GM12872 (cell line): ENCODE results near the gene SATL1.

Source experiments
- TF ChIP-seq, protein P1 (sequence below): IDR thresholded peaks from 3 replicates; pipeline ENCODE4 v1.5.1; 2011; ENCODE audit warnings: low read depth, mild to moderate bottlenecking, low read length, moderate library complexity; ENCODE audit not compliant: insufficient read depth

SATL1 gene

DNA sequence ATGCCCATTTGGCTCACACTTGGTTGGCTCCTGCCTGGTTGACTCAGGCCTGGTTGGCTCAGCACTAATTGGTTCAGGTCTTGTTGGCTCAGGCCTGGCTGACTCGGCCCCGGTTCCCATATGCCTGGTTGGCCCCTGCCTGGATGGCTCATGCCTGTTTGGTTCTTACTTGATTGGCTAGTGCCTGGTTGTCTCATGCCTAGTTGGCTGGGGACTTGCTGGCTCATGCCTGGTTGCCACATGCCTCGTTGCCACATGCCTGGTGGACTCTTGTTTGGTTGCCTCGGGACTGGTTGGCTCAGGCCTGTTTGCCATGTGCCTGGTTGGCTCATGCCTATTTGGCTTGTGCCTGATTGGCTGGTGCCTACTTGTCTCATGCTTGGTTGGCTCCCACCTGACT is 136.2 kb downstream of the SATL1 start:
- TF ChIP-seq, protein P1, sequence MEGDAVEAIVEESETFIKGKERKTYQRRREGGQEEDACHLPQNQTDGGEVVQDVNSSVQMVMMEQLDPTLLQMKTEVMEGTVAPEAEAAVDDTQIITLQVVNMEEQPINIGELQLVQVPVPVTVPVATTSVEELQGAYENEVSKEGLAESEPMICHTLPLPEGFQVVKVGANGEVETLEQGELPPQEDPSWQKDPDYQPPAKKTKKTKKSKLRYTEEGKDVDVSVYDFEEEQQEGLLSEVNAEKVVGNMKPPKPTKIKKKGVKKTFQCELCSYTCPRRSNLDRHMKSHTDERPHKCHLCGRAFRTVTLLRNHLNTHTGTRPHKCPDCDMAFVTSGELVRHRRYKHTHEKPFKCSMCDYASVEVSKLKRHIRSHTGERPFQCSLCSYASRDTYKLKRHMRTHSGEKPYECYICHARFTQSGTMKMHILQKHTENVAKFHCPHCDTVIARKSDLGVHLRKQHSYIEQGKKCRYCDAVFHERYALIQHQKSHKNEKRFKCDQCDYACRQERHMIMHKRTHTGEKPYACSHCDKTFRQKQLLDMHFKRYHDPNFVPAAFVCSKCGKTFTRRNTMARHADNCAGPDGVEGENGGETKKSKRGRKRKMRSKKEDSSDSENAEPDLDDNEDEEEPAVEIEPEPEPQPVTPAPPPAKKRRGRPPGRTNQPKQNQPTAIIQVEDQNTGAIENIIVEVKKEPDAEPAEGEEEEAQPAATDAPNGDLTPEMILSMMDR = no peak

DNA sequence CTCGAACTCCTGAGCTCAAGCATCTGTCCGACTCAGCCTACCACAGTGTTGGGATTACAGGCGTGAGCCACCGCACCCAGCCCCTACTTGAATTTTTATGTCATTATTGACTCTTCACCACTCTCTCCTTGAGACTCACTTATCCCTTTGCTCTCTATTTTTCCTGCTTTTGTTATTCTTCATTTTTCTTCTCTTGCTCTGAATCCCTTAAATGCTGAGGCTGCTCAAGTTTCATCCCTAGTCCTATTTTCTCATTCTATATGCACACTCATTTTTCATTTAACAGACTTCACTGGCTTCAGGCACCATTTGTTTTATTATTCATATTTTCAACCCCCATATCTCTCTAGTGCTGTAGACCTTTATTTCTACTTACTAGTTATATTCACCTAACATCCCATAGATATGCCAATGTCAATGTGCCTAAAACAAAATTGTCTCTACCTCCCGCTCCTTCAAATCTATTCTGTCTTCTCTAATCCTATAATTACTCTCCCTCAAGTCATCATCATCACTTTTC is 154.2 kb downstream of the SATL1 start:
- TF ChIP-seq, protein P1 = no peak

DNA sequence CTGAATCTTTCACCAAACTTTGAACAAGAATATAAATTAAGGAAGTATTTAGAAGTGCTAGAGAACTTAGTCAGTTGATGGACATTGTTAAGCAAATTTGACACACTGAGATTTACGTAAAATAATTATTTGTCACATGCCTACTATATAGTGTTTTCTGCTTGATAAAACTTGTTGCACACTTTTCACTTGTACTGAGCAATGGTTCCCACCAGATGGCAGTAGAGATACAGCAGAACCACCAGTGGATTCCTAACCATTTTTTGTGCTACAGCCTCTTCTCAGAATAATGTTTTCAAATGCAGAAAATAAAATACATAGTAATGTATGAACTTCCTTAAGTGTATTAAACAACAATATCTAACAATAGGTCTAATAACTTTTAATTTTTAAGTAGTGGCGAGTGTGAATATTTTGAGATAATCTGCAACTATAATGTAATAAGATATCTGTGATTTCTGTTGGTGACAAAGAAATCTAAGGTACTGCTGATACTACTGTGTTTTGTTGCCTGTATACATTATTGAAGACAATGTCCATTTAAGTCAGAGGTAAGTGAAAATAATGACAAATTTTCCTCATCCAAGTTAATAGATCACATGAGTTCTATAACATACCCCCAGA is 158.7 kb downstream of the SATL1 start:
- TF ChIP-seq, protein P1 = peak; percentile 61; the same call in 2 of the 3 replicates

DNA sequence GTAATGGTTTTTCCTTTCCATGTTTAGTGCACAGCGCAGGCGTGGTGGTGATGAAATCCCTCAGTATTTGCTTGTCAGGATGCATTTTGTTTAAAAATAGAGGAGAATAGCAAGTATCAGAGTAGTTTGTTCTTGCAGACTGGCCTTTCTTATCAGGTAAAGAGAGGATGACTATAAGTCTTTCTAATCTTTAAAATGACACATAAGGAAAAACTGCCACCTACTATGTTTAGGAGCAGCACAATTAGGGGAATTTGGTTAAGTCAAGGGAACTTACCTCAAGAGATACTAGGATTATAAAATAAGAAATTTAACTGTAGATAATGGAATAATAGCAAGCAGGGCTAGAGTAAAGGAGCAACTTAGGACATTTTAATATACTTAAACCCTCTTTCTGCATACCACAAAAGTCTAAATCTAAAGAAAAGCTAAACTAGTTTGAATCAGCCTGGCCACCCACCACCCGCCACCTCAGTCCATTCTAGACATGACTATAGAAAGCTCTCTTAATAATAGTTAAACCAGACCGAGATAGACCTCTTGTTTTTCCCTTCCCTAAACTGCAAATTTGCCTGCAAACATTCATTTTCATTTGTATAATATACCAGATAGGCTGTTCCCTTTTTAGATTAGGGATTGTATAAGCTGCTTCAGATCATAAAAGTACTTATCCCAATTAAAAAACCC is 177.9 kb downstream of the SATL1 start:
- TF ChIP-seq, protein P1 = no peak

DNA sequence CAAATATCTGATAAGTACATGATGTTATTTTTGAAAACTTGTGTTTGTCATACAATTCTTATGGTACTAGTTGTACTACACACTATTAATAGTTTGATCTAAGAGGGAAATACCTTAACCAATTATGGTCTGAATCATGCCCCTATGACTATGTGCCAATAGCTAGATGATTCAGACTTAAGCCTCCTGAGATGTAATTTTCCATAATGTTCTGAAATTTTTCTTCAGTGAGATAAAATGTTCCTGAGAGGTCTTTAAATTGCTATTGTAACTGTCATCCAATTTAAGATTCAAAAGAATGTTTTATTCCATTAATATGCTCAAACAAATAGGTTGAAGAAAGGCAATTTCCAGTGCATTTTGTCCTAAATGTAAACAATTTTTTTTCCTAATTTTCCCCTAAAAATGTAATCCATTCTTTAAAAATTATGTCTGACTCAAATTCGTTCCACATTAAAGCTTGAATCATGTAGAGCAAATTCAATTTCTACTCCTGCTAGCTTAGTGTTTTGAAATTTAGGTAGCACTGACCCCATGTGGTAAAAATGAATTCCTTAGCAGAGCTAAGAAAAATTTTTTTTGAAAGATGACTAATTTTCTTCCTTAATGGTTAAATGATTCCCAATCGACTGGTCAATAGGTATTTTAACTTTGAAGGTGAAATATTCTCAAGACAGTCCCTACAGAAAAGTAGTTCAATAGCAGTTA is 190.8 kb downstream of the SATL1 start:
- TF ChIP-seq, protein P1 = 0 out of 3 replicates have a peak, but pooled peaks have one; percentile 11

DNA sequence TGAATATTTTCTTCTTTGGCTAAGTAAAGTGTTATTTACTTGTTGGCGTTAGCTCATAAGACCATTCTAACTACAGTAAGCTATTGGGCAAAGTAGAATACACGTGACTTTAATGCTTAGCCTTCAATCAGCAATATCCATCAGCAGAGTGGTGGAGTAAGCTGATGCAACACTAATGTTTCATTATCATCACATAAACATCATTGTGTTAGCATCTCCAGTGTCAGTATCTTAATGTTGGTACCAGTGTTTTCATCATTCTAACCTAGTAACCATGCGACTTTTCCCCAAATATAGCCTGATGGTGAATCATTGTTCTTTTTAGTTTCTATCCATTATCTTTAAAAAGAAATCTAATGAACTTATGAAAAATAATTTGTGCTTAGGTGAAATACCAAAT is 191.4 kb downstream of the SATL1 start:
- TF ChIP-seq, protein P1 = no peak

DNA sequence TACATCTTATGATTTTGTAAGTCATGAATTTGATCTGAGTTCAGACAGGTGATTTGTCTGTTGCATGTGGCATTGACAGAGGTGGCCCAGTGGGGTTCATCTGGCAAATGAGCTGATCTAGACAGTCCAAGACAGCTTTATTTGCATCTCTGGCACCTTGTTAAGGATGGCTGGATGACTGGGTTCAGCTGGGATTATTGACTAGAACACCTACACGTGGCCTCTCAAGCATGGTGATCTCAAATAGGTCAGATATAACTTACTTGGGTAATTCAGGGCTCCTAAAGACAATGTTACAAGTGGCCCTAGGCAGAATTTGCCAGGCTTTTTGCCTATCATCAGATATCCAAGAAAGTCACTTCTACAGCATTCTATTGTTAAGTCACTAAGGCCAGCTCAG is 192.0 kb downstream of the SATL1 start:
- TF ChIP-seq, protein P1 = no peak
